Type B pancreatic cell (in vitro differentiated cells): ENCODE data around the gene EMC7. TPM values are rescaled to one million over a fixed set of nuclear protein-coding genes. Genes with fewer than 3 reads are reported as not detected.
"Not testable (repeated sequence)": the region's sequence is repeated elsewhere in the genome, so short reads cannot be mapped to it uniquely, and the experiment has no call there.

Experiments
- DNase-seq: peaks from one replicate; pipeline ENCODE4 v3.0.0; 2021; ENCODE audit warnings: mixed read lengths; ENCODE audit not compliant: unreplicated experiment; ENCODE audit errors: extremely low spot score
- H3K27ac Mint-ChIP-seq: 2 replicates; pipeline ENCODE4 v1.8.0; 2021; ENCODE audit warnings: mild to moderate bottlenecking, mixed read lengths
- H3K27me3 Mint-ChIP-seq: 2 replicates; pipeline ENCODE4 v1.8.0; 2021; ENCODE audit warnings: mixed read lengths
- H3K36me3 Mint-ChIP-seq: 2 replicates; pipeline ENCODE4 v1.8.0; 2021; ENCODE audit warnings: mixed read lengths
- H3K4me1 Mint-ChIP-seq: one replicate; pipeline ENCODE4 v1.8.0; 2021; ENCODE audit warnings: mixed read lengths; ENCODE audit not compliant: unreplicated experiment
- H3K4me3 Mint-ChIP-seq: 2 replicates; pipeline ENCODE4 v1.8.0; 2021; ENCODE audit warnings: mild to moderate bottlenecking, mixed read lengths
- H3K9me3 Mint-ChIP-seq: 2 replicates; pipeline ENCODE4 v1.8.0; 2021; ENCODE audit warnings: mixed read lengths
- total RNA-seq: library from RNA; stranded (reverse); gene quantifications from 2 replicates; pipeline ENCODE4 v1.2.1, GENCODE V29; 2021; ENCODE audit warnings: low replicate concordance
- TF ChIP-seq, protein P1 (sequence below): fragments of 200-600 bp; sonication (generic); conservative IDR thresholded peaks from 2 replicates; pipeline ENCODE4 v1.5.0; 2021; ENCODE audit warnings: antibody characterized with exemption, mild to moderate bottlenecking

EMC7 gene
- total RNA-seq, 1 donor from 2014 or later: 47.5 TPM

DNA sequence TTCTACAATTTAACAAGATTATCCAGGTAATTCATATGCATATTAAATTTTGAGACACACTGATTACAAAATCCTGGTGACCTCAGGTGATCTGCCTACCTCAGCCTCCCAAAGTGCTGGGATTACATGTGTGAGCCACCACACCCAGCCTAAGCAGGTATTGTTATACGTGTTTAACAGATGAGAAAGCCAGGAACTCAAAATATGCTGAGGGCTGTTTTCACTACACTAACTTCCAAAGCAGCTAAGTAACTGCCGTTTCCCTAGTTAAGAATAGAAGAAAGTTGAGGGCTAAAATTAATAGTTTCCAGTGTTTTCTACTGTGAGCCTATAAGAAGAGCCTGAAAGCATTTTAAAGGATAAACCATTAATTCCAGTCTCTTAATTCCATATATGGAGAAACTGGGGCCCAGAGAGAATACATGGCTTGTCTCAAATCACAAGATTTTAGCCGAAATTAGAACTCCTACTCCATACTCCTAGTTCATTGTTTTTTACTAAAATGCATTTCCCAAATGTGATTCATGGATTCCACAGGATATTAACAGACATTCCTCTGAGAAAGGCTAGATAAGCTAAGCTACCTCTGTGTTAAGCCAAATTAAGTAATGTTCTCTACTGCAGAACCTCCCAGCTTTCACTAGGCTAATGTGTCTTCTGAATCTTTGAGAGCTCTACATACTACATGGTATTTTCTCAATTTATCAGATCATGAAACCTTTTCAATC lies 45.6 kb downstream of the EMC7 start:
- TF ChIP-seq, protein P1, sequence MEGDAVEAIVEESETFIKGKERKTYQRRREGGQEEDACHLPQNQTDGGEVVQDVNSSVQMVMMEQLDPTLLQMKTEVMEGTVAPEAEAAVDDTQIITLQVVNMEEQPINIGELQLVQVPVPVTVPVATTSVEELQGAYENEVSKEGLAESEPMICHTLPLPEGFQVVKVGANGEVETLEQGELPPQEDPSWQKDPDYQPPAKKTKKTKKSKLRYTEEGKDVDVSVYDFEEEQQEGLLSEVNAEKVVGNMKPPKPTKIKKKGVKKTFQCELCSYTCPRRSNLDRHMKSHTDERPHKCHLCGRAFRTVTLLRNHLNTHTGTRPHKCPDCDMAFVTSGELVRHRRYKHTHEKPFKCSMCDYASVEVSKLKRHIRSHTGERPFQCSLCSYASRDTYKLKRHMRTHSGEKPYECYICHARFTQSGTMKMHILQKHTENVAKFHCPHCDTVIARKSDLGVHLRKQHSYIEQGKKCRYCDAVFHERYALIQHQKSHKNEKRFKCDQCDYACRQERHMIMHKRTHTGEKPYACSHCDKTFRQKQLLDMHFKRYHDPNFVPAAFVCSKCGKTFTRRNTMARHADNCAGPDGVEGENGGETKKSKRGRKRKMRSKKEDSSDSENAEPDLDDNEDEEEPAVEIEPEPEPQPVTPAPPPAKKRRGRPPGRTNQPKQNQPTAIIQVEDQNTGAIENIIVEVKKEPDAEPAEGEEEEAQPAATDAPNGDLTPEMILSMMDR: no peak
- H3K4me1 Mint-ChIP-seq: no peaks in the 10 kb centered on the region
- H3K36me3 Mint-ChIP-seq: no peaks in the 10 kb centered on the region
- no peak for DNase-seq
- no peak overlapping the region for H3K27ac Mint-ChIP-seq
- H3K4me3 Mint-ChIP-seq: no peak overlapping the region
- peaks cover 8% of the 10 kb centered on the region for H3K27me3 Mint-ChIP-seq
- peaks cover 3% of the 10 kb centered on the region for H3K9me3 Mint-ChIP-seq

DNA sequence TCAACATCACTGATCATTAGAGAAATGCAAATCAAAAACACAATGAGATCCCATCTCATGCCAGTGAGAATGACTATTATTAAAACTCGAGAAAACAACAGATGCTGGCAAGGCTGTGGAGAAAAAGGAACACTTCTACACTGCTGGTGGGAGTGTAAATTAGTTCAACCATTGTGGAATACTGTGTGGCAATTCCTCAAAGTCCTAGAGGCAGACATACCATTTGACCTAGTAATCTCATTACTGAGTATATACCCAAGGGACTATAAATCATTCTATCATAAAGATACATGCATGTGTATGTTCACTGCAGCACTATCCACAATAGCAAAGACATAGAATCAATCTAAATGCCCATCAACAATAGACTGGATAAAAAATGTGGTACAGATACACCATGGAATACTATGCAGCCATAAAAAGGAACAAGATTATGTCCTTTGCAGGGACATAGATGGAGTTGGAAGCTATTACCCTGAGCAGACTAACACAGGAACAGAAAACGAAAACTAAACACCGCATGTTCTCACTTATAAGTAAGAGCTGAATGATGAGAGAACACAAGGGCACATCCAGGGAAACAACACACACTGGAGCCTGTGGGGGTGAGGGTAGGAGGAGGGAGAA lies 47.5 kb downstream of the EMC7 start:
- Mint-ChIP-seq H3K4me3 (no peak overlapping the region), H3K27ac (no peak overlapping the region), H3K9me3 (peaks cover 15% of the 10 kb centered on the region), H3K4me1 (no peaks in the 10 kb centered on the region), H3K27me3 (peaks cover 4% of the 10 kb centered on the region), H3K36me3 (peaks cover 3% of the 10 kb centered on the region)
- no peak for DNase-seq
- TF ChIP-seq, protein P1: no peak

DNA sequence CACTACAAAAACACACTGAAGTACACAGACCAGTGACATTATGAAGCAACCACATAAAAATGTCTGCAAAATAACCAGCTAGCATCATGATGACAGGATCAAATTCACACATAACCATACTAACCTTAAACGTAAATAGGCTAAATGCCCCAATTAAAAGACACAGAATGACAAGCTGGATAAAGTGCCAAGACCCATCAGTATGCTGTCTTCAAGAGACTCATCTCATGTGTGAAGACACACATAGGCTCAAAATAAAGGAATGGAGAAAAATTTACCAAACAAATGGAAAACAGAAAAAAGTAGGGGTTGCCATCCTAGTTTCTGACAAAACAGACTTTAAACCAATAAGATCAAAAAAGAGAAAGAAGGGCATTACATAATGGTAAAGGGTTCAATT lies 51.3 kb downstream of the EMC7 start:
- H3K4me3 Mint-ChIP-seq, DNase-seq, H3K36me3 Mint-ChIP-seq, H3K27me3 Mint-ChIP-seq, H3K27ac Mint-ChIP-seq, H3K4me1 Mint-ChIP-seq: not testable (repeated sequence)
- peaks cover 17% of the 10 kb centered on the region for H3K9me3 Mint-ChIP-seq

DNA sequence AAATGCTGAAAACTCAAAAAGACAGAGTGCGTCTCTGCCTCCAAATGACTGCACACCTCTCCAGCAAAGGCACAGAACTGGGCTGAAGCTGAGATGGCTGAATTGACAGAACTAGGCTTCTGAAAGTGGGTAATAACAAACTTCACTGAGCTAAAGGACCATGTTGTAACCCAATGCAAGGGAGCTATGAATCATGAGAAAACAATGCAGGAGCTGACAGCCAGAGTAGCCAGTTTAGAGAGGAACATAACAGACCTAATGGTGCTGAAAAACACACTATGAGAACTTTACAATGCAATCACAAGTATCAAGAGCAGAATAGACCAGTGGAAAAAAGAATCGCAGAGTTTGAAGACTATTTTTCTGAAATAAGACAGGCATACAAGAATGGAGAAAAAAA lies 52.5 kb downstream of the EMC7 start:
- Mint-ChIP-seq H3K27ac (no peak overlapping the region), H3K27me3 (peaks cover 6% of the 10 kb centered on the region), H3K4me1 (no peaks in the 10 kb centered on the region), H3K36me3 (peaks cover 5% of the 10 kb centered on the region), H3K9me3 (peaks cover 17% of the 10 kb centered on the region), H3K4me3 (no peak overlapping the region)
- no peak for DNase-seq
- TF ChIP-seq, protein P1: no peak

DNA sequence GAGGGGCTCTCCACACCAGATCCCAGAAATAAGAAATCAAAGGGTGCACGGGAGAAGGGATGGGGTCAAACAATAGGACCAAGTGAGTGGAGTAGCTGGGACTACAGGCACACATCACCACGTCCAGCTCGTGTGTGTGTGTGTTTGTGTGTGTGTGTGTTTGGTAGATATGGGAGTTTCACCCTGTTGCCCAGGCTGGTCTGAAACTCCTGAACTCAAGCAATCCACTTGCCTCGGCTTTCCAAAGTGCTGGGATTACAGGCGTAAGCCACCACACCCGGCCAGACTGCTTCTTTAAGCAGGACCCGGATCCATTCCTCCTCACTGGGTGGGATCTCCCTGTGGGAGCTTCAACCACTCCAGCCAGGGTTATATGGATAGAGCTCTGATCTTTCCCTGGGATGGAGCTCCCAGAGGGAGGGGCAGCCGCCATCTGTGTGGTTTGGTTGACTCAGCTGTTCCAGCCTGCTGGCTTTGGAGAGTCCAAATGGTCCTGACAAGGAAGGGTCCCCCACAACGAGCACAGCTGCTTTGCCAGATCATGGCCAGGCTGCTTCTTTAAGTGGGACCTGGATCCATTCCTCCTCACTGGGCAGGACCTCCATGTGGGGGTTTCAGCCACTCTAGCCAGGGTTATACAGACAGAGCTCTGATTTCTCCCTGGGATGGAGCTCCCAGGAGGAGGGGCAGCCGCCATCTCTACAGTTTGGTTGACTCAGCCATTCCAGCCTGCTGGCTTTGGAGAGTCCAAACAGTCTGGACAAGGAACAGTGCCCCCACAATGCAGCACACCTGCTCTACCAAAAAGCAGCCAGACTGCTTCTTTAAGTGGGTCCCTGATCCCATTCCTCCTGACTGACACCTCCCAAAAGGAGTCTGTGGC lies 53.5 kb downstream of the EMC7 start:
- TF ChIP-seq, protein P1: no peak
- Mint-ChIP-seq H3K4me1 (no peaks in the 10 kb centered on the region), H3K27me3 (peaks cover 6% of the 10 kb centered on the region), H3K4me3 (no peak overlapping the region), H3K36me3 (peaks cover 5% of the 10 kb centered on the region), H3K9me3 (peaks cover 17% of the 10 kb centered on the region), H3K27ac (no peak overlapping the region)
- no peak for DNase-seq
